H1 (cell line): ENCODE measurements around the gene EML4. TPM values are rescaled to one million over a fixed set of nuclear protein-coding genes. Genes with fewer than 3 reads are reported as not detected.

Source experiments
- CTCF ChIA-PET: fragments of 300-600 bp; sonication (Branson Sonifier 250); formaldehyde crosslinking; loops from one replicate; lab custom pipeline; 2021; ENCODE audit not compliant: partially characterized antibody; lab: Charles Lee
- POLR2A ChIA-PET: fragments of 300-600 bp; sonication (Branson Sonifier 250); formaldehyde crosslinking; loops from one replicate; lab custom pipeline; 2021; ENCODE audit warnings: inconsistent platforms; ENCODE audit not compliant: partially characterized antibody; lab: Charles Lee
- DNase-seq, 2 experiments: peaks; one replicate each; pipeline versions ENCODE4 v3.0.0 to v3.0.0-alpha.2; 2010 to 2022; ENCODE audit warnings: low spot score in 2 of 2, low read depth in 1 of 2, mixed read lengths in 1 of 2
- FAIRE-seq: peaks from 2 replicates; lab custom pipeline; 2011; peaks lifted over from hg19 to GRCh38; lab: Jason Lieb, UNC
- H2AFZ ChIP-seq: 2 replicates; pipeline ENCODE4 v1.8.1; 2012; ENCODE audit warnings: low read length, inconsistent platforms
- H2AK5ac ChIP-seq: 2 replicates; pipeline ENCODE4 v1.6.1; 2013; ENCODE audit warnings: low read depth, low read length
- H2BK120ac ChIP-seq: replicated peaks from 2 replicates; pipeline ENCODE3; 2013; ENCODE audit warnings: low read depth, low read length, inconsistent platforms
- H2BK12ac ChIP-seq: 2 replicates; pipeline ENCODE4 v1.6.1; 2013; ENCODE audit warnings: low read depth, low read length
- H2BK15ac ChIP-seq: 2 replicates; pipeline ENCODE4 v1.6.1; 2013; ENCODE audit warnings: low read length
- H2BK20ac ChIP-seq: 2 replicates; pipeline ENCODE4 v1.6.1; 2013; ENCODE audit warnings: low read length
- H2BK5ac ChIP-seq: 2 replicates; pipeline ENCODE4 v1.6.1; 2013; ENCODE audit warnings: low read depth, low read length
- H3K14ac ChIP-seq: 2 replicates; pipeline ENCODE4 v1.6.1; 2013; ENCODE audit warnings: inconsistent platforms; ENCODE audit not compliant: insufficient read length
- H3K18ac ChIP-seq: 2 replicates; pipeline ENCODE4 v1.6.1; 2013; ENCODE audit warnings: low read length; ENCODE audit errors: extremely low read depth
- H3K23ac ChIP-seq: 2 replicates; pipeline ENCODE4 v1.6.1; 2013; ENCODE audit warnings: inconsistent platforms; ENCODE audit not compliant: insufficient read length
- H3K23me2 ChIP-seq: 2 replicates; pipeline ENCODE4 v1.6.1; 2013; ENCODE audit warnings: low read depth, low read length
- H3K27ac ChIP-seq: 2 replicates; pipeline ENCODE4 v1.6.1; 2011; ENCODE audit warnings: low read depth, low read length, inconsistent platforms
- H3K27me3 ChIP-seq, 4 experiments: replicated peaks in 1 of 4; 1 replicate in 1 of 4; 2 replicates in 3 of 4; pipeline versions ENCODE4 v1.6.1 to v1.8.1; 2011 to 2013; ENCODE audit warnings: low read length in 3 of 4, mild to moderate bottlenecking in 3 of 4, inconsistent platforms in 2 of 4, mixed read lengths in 2 of 4, moderate library complexity in 1 of 4; ENCODE audit not compliant: control insufficient read depth in 3 of 4, insufficient read depth in 3 of 4; ENCODE audit errors: extremely low read depth in 1 of 4
- H3K36me3 ChIP-seq, 4 experiments: 2 replicates each; pipeline versions ENCODE4 v1.6.1 to v1.8.1; 2011 to 2013; ENCODE audit warnings: mild to moderate bottlenecking in 4 of 4, low read length in 3 of 4, moderate library complexity in 2 of 4, control low read depth in 1 of 4, inconsistent platforms in 1 of 4; ENCODE audit not compliant: insufficient read depth in 4 of 4, control insufficient read depth in 2 of 4
- H3K4ac ChIP-seq: replicated peaks from 2 replicates; pipeline ENCODE3; 2013; ENCODE audit warnings: low read length, low read depth, mixed read lengths, inconsistent platforms; ENCODE audit not compliant: insufficient read length
- H3K4me1 ChIP-seq, 4 experiments: replicated peaks in 1 of 4; 1 replicate in 1 of 4; 2 replicates in 3 of 4; pipeline versions ENCODE4 v1.6.1 to v1.8.1; 2011 to 2013; ENCODE audit warnings: low read length in 3 of 4, inconsistent platforms in 2 of 4, mixed read lengths in 1 of 4; ENCODE audit not compliant: insufficient read depth in 4 of 4, control insufficient read depth in 3 of 4
- H3K4me2 ChIP-seq, 2 experiments: 2 replicates each; pipeline versions ENCODE4 v1.6.1 to v1.8.1; 2011 to 2013; ENCODE audit warnings: low read depth in 2 of 2, low read length in 2 of 2, control low read depth in 1 of 2, inconsistent platforms in 1 of 2, mild to moderate bottlenecking in 1 of 2; ENCODE audit not compliant: insufficient read depth in 1 of 2
- H3K4me3 ChIP-seq, 4 experiments: fragments of 200-600, 300-600 bp in 1 of 4; sonication (generic), shearing (Covaris generic), sonication (Bioruptor Twin) in 1 of 4; 2 replicates each; pipeline versions ENCODE4 v1.5.1 to v1.8.1; 2011 to 2016; ENCODE audit warnings: low read length in 4 of 4, low read depth in 3 of 4, control low read depth in 2 of 4, inconsistent platforms in 2 of 4, mild to moderate bottlenecking in 2 of 4, mixed read lengths in 1 of 4, moderate library complexity in 1 of 4; ENCODE audit not compliant: insufficient read depth in 2 of 4; ENCODE audit errors: extremely low read depth in 1 of 4
- H3K56ac ChIP-seq: replicated peaks from 2 replicates; pipeline ENCODE3; 2013; ENCODE audit warnings: low read depth, mild to moderate bottlenecking, mixed read lengths, low read length, inconsistent platforms; ENCODE audit not compliant: insufficient read length
- H3K79me1 ChIP-seq: 2 replicates; pipeline ENCODE4 v1.6.1; 2013; ENCODE audit warnings: low read depth, low read length, control low read depth
- H3K79me2 ChIP-seq, 2 experiments: 2 replicates each; pipeline versions ENCODE4 v1.6.1 to v1.8.1; 2012 to 2013; ENCODE audit warnings: low read length in 2 of 2, mild to moderate bottlenecking in 2 of 2, inconsistent platforms in 1 of 2; ENCODE audit not compliant: insufficient read depth in 2 of 2, control insufficient read depth in 1 of 2
- H3K9ac ChIP-seq, 4 experiments: replicated peaks in 1 of 4; 1 replicate in 1 of 4; 2 replicates in 3 of 4; pipeline versions ENCODE4 v1.6.1 to v1.8.1; 2011 to 2013; ENCODE audit warnings: low read depth in 3 of 4, low read length in 3 of 4, control low read depth in 2 of 4, mild to moderate bottlenecking in 2 of 4, moderate library complexity in 2 of 4, inconsistent platforms in 1 of 4; ENCODE audit errors: extremely low read depth in 1 of 4
- H3K9me3 ChIP-seq, 2 experiments: 2 replicates each; pipeline versions ENCODE4 v1.6.1 to v1.8.1; 2012 to 2013; ENCODE audit warnings: mild to moderate bottlenecking in 2 of 2, moderate library complexity in 2 of 2, control low read depth in 1 of 2, inconsistent platforms in 1 of 2, low read depth in 1 of 2, low read length in 1 of 2, mixed read lengths in 1 of 2; ENCODE audit not compliant: insufficient read depth in 2 of 2
- H4K20me1 ChIP-seq, 2 experiments: replicated peaks in 1 of 2; 2 replicates each; pipeline versions ENCODE3 to v1.8.1; 2011 to 2013; ENCODE audit warnings: inconsistent platforms in 2 of 2, low read length in 2 of 2, mild to moderate bottlenecking in 1 of 2; ENCODE audit not compliant: insufficient read depth in 2 of 2, control insufficient read depth in 1 of 2
- H4K5ac ChIP-seq: 2 replicates; pipeline ENCODE4 v1.6.1; 2013; ENCODE audit warnings: low read length, low read depth, mixed read lengths, inconsistent platforms; ENCODE audit not compliant: insufficient read length
- H4K8ac ChIP-seq: 2 replicates; pipeline ENCODE4 v1.8.0; 2013; ENCODE audit warnings: mild to moderate bottlenecking, moderate library complexity, low read length, inconsistent platforms; ENCODE audit not compliant: insufficient read depth; ENCODE audit errors: extremely low read depth
- H4K91ac ChIP-seq: replicated peaks from 2 replicates; pipeline ENCODE3; 2013; ENCODE audit warnings: low read length, mixed read lengths, inconsistent platforms; ENCODE audit not compliant: insufficient read length
- BCL11A ChIP-seq, 2 experiments: IDR thresholded peaks; one replicate each; pipeline ENCODE4 v1.6.1; 2011; ENCODE audit warnings: low read depth in 2 of 2, low read length in 2 of 2, mild to moderate bottlenecking in 2 of 2
- E2F6 ChIP-seq: IDR thresholded peaks from 2 replicates; pipeline ENCODE4 v1.6.1; 2012; ENCODE audit warnings: inconsistent platforms
- EZH2 ChIP-seq: fragments of 200-600 bp; sonication (generic); IDR thresholded peaks from 2 replicates; pipeline ENCODE4 v1.7.1; 2012; ENCODE audit warnings: low read depth, mild to moderate bottlenecking, moderate library complexity, low read length, inconsistent platforms; ENCODE audit not compliant: severe bottlenecking
- HDAC6 ChIP-seq: IDR thresholded peaks from one replicate; pipeline ENCODE4 v1.7.1; 2012; ENCODE audit warnings: low read depth, mild to moderate bottlenecking, inconsistent platforms, low read length, moderate library complexity
- POU5F1 ChIP-seq: IDR thresholded peaks from 2 replicates; pipeline ENCODE4 v1.6.1; 2011; ENCODE audit warnings: low read depth, mild to moderate bottlenecking, low read length, moderate library complexity
- SUZ12 ChIP-seq: fragments of 200-600 bp; sonication (generic); IDR thresholded peaks from 2 replicates; pipeline ENCODE4 v1.6.1; 2012; ENCODE audit warnings: mild to moderate bottlenecking, inconsistent platforms, low read length, moderate library complexity, mixed read lengths
- TAF7 ChIP-seq: optimal IDR thresholded peaks from 2 replicates; pipeline ENCODE3; 2011; ENCODE audit warnings: low read depth, mild to moderate bottlenecking, inconsistent platforms, low read length, moderate library complexity, borderline replicate concordance
- WGBS, 2 experiments: shearing (Covaris generic) in 1 of 2; methylation state at CpG; one replicate each; pipeline versions ENCODE4 v1.1.6 to v1.1.7; 2013 to 2015; ENCODE audit warnings: low lambda C conversion rate in 2 of 2, mixed read lengths in 2 of 2, inconsistent platforms in 1 of 2, low coverage in 1 of 2, missing lambda C conversion rate in 1 of 2; ENCODE audit not compliant: insufficient replicate concordance in 2 of 2, insufficient coverage in 1 of 2, insufficient read length in 1 of 2; ENCODE audit errors: extremely low coverage in 1 of 2, missing lambda C conversion rate in 1 of 2; 5-methylcytosine and 5-hydroxymethylcytosine counted together
- polyA plus RNA-seq, 7 experiments: library from polyadenylated mRNA; depleted of rRNA in 3 of 7; stranded (reverse) in 5 of 7; unstranded in 2 of 7; fragments of >200 nt in 5 of 7; fragments of 200-250 nt in 2 of 7; gene quantifications; 1 replicate in 5 of 7; 2 replicates in 1 of 7; 4 replicates in 1 of 7; pipeline versions ENCODE4 v1.2.1 to v1.2.3, GENCODE V29; 2011 to 2013; ENCODE audit warnings: missing spikeins in 2 of 7, mixed read lengths in 2 of 7
- total RNA-seq: library from RNA; stranded (reverse); fragmentation: NEBNext Ultra II Directional; extraction: Animal tissue kit (Norgen Biotek cat#: 25700); gene quantifications from 2 replicates; pipeline ENCODE4 v1.2.1, GENCODE V29; 2021

EML4 gene
- total and polyA plus RNA-seq, 2 of the 8 experiments (the other 6 are each of a cell fraction or from before 2014, with no cell fraction given) = 50.1 to 104 TPM

GRCh38 chr2:42317486-42317885 is 148.3 kb downstream of the EML4 start:
- Histone ChIP-seq H3K79me2 (no peaks in the 10 kb centered on the region), H3K27ac (no peak overlapping the region), H2BK120ac (no peak overlapping the region), H4K91ac (no peak overlapping the region), H3K4ac (no peak overlapping the region), H3K36me3 (peaks cover 0 to 37% (median 14%) of the 10 kb centered on the region in 4 experiments; a peak in 5 of 8 replicates), H4K5ac (no peak overlapping the region), H3K4me2 (no peak overlapping the region), H2AK5ac (no peak overlapping the region), H3K23me2 (no peaks in the 10 kb centered on the region), H3K9me3 (no peaks in the 10 kb centered on the region), H3K56ac (no peak overlapping the region), H3K4me3 (no peak overlapping the region), H3K14ac (no peak overlapping the region), H3K18ac (no peak overlapping the region), H4K20me1 (peaks cover 0 to 1% of the 10 kb centered on the region in 2 experiments), H3K9ac (no peak overlapping the region), H2BK12ac (no peak overlapping the region), H2AFZ (no peak overlapping the region), H2BK20ac (no peak overlapping the region), H3K27me3 (no peaks in the 10 kb centered on the region), H3K4me1 (no peaks in the 10 kb centered on the region), H3K79me1 (no peaks in the 10 kb centered on the region), H3K23ac (no peak overlapping the region), H2BK5ac (no peak overlapping the region), H2BK15ac (no peak overlapping the region), H4K8ac (no peak overlapping the region)
- 83% methylated on average over 3 of the region's 3 CpGs; no CpG with 5 or more reads in 1 of the 2 experiments for WGBS, 2 experiments
- ChIA-PET POLR2A (no interaction called here), CTCF (interaction anchor here (0.6 kb wide), 1 partner anchor 342 kb away, joined by 3 read pairs; no protein-coding TSS in a partner anchor)
- FAIRE-seq = no peak
- DNase-seq = no peak
- TF ChIP-seq SUZ12 (no peak), TAF7 (no peak), HDAC6 (no peak), E2F6 (no peak), BCL11A (IDR thresholded peaks at IDR 0.05; ENCODE audit: low read depth in 2 of 2, low read length in 2 of 2) (no peak), POU5F1 (no peak), EZH2 (no peak)
- TF ChIP-seq, all 59 proteins: peak for 0
